GM12878 (cell line): ENCODE measurements around the gene FOXP1. TPM values are rescaled to one million over a fixed set of nuclear protein-coding genes. Genes with fewer than 3 reads are reported as not detected.

ENCODE experiments used
- ATAC-seq: fragments of 200-7000 bp; cut with Tn5 transposase; 3 replicates; pipeline ENCODE4 v1.9.1; 2020; ENCODE audit warnings: mild to moderate bottlenecking, moderate library complexity
- BruUV-seq: library from RNA; stranded (reverse); fragments of 400-500 nt; replicated peaks from 2 replicates; lab custom pipeline; 2021; lab: Mats Ljungman, UMichigan
- CTCF ChIA-PET: fragments of 300-600 bp; sonication (Branson Sonifier 250); formaldehyde crosslinking; extraction: SDS; loops from one replicate; lab custom pipeline; 2021; ENCODE audit warnings: inconsistent platforms; lab: Yijun Ruan, JAX
- POLR2A ChIA-PET: fragments of 350-600 bp; formaldehyde crosslinking; extraction: SDS; loops from one replicate; lab custom pipeline; 2021; ENCODE audit warnings: inconsistent platforms; lab: Charles Lee
- RAD21 ChIA-PET: fragments of 300-600 bp; sonication (Branson Sonifier 250); formaldehyde crosslinking; loops from one replicate; lab custom pipeline; 2023; ENCODE audit warnings: antibody characterized with exemption; ENCODE audit not compliant: unreplicated experiment; lab: Charles Lee
- SMC1A ChIA-PET: fragments of 300-600 bp; sonication (Branson Sonifier 250); formaldehyde crosslinking; loops from one replicate; lab custom pipeline; 2023; ENCODE audit not compliant: unreplicated experiment, uncharacterized antibody; lab: Charles Lee
- DNase-seq: peaks from one replicate; pipeline ENCODE4 v3.0.0-alpha.2; 2011; ENCODE audit warnings: low read depth, low spot score
- FAIRE-seq: peaks from 3 replicates; lab custom pipeline; 2011; peaks lifted over from hg19 to GRCh38; lab: Jason Lieb, UNC
- H2AFZ ChIP-seq: 2 replicates; pipeline ENCODE4 v1.6.0; 2011; ENCODE audit warnings: low read depth, low read length, control low read depth; ENCODE audit not compliant: control insufficient read depth
- H3K27ac ChIP-seq: 2 replicates; pipeline ENCODE4 v1.5.1; 2011; ENCODE audit warnings: control low read depth; ENCODE audit not compliant: control insufficient read depth, insufficient read depth
- H3K27me3 ChIP-seq, 2 experiments: replicated peaks in 1 of 2; 2 replicates each; pipeline versions ENCODE4 v1.6.0 to v1.6.1; 2011; ENCODE audit warnings: low read length in 1 of 2; ENCODE audit not compliant: control insufficient read depth in 2 of 2, insufficient read depth in 2 of 2
- H3K36me3 ChIP-seq, 2 experiments: 2 replicates each; pipeline ENCODE4 v1.5.1; 2011; ENCODE audit warnings: low read length in 1 of 2; ENCODE audit not compliant: control insufficient read depth in 2 of 2, insufficient read depth in 2 of 2
- H3K4me1 ChIP-seq: 2 replicates; pipeline ENCODE4 v1.6.1; 2011; ENCODE audit warnings: mild to moderate bottlenecking, low read length, moderate library complexity, mixed read lengths; ENCODE audit not compliant: control insufficient read depth, insufficient read depth
- H3K4me2 ChIP-seq: 2 replicates; pipeline ENCODE4 v1.6.0; 2011; ENCODE audit warnings: control low read depth; ENCODE audit not compliant: control insufficient read depth, insufficient read depth
- H3K4me3 ChIP-seq: fragments of 200-600 bp; sonication (generic); 2 replicates; pipeline ENCODE4 v1.5.1; 2016
- H3K79me2 ChIP-seq: 2 replicates; pipeline ENCODE4 v1.6.0; 2011; ENCODE audit warnings: low read length; ENCODE audit not compliant: control insufficient read depth, insufficient read depth
- H3K9ac ChIP-seq: 2 replicates; pipeline ENCODE4 v1.8.0; 2011; ENCODE audit warnings: low read length, control low read depth, mixed read lengths; ENCODE audit not compliant: control insufficient read depth, insufficient read depth
- H3K9me3 ChIP-seq: replicated peaks from 3 replicates; pipeline ENCODE4 v1.5.1; 2011; ENCODE audit warnings: mild to moderate bottlenecking, low read length; ENCODE audit not compliant: control insufficient read depth, insufficient read depth
- H4K20me1 ChIP-seq: 2 replicates; pipeline ENCODE4 v1.6.0; 2011; ENCODE audit not compliant: control insufficient read depth, insufficient read depth
- BCL11A ChIP-seq: IDR thresholded peaks from 2 replicates; pipeline ENCODE4 v1.6.1; 2011; ENCODE audit warnings: low read depth, low read length
- BCL3 ChIP-seq: IDR thresholded peaks from 2 replicates; pipeline ENCODE4 v1.6.1; 2011; ENCODE audit warnings: borderline replicate concordance, low read depth, mild to moderate bottlenecking, moderate library complexity, low read length; ENCODE audit not compliant: insufficient read depth, poor library complexity, severe bottlenecking
- CBX3 ChIP-seq: fragments of 200-600 bp; sonication (generic); IDR thresholded peaks from 2 replicates; pipeline ENCODE4 v1.6.1; 2016; ENCODE audit warnings: low read depth, borderline replicate concordance
- ESRRA ChIP-seq: IDR thresholded peaks from 2 replicates; pipeline ENCODE4 v1.6.1; 2012; ENCODE audit warnings: mild to moderate bottlenecking, low read length, improper control_type of control experiment
- HDGF ChIP-seq: fragments of 450-650 bp; IDR thresholded peaks from 2 replicates; pipeline ENCODE4 v1.6.1; 2016; ENCODE audit warnings: antibody characterized with exemption
- NRF1 ChIP-seq: conservative IDR thresholded peaks from 2 replicates; pipeline ENCODE4 v1.6.1; 2011; ENCODE audit warnings: mild to moderate bottlenecking, low read depth, low read length, improper control_type of control experiment
- PBX3 ChIP-seq: IDR thresholded peaks from 2 replicates; pipeline ENCODE4 v1.6.1; 2011; ENCODE audit warnings: mild to moderate bottlenecking, low read depth, low read length, moderate library complexity; ENCODE audit not compliant: insufficient replicate concordance
- PML ChIP-seq: IDR thresholded peaks from 2 replicates; pipeline ENCODE4 v1.6.1; 2012; ENCODE audit warnings: low read length, inconsistent platforms
- RCOR1 ChIP-seq: conservative IDR thresholded peaks from 2 replicates; pipeline ENCODE4 v1.6.1; 2012; ENCODE audit warnings: low read depth, low read length, improper control_type of control experiment
- RELA ChIP-seq: fragments of 450-650 bp; IDR thresholded peaks from 2 replicates; pipeline ENCODE4 v1.8.0; 2014; ENCODE audit warnings: borderline replicate concordance; ENCODE audit not compliant: partially characterized antibody
- RUNX3 ChIP-seq: IDR thresholded peaks from 2 replicates; pipeline ENCODE4 v1.6.1; 2012; ENCODE audit warnings: low read length, inconsistent platforms
- SMC3 ChIP-seq: IDR thresholded peaks from 2 replicates; pipeline ENCODE4 v1.6.1; 2011; ENCODE audit warnings: low read length, improper control_type of control experiment, borderline replicate concordance
- SPI1 ChIP-seq: IDR thresholded peaks from 2 replicates; pipeline ENCODE4 v1.6.1; 2011; ENCODE audit warnings: low read depth, mild to moderate bottlenecking, low read length, moderate library complexity, borderline replicate concordance; ENCODE audit not compliant: insufficient read depth
- STAT1 ChIP-seq: fragments of 450-650 bp; conservative IDR thresholded peaks from 2 replicates; pipeline ENCODE4 v1.6.1; 2014; ENCODE audit warnings: antibody characterized with exemption, mild to moderate bottlenecking
- STAT3 ChIP-seq: IDR thresholded peaks from 2 replicates; pipeline ENCODE4 v1.6.1; 2011; ENCODE audit warnings: low read depth, low read length, improper control_type of control experiment
- SUZ12 ChIP-seq: fragments of 200-600 bp; sonication (generic); IDR thresholded peaks from one replicate; pipeline ENCODE4 v1.6.1; 2018; ENCODE audit warnings: antibody characterized with exemption, mild to moderate bottlenecking; ENCODE audit not compliant: unreplicated experiment
- TARDBP ChIP-seq: IDR thresholded peaks from 2 replicates; pipeline ENCODE4 v1.6.1; 2016; ENCODE audit warnings: borderline replicate concordance
- TCF12 ChIP-seq: IDR thresholded peaks from 2 replicates; pipeline ENCODE4 v1.6.1; 2011; ENCODE audit warnings: low read depth, mild to moderate bottlenecking, low read length
- USF1 ChIP-seq: IDR thresholded peaks from 2 replicates; pipeline ENCODE4 v1.6.1; 2011; ENCODE audit warnings: borderline replicate concordance, low read depth, mild to moderate bottlenecking, moderate library complexity, mixed read lengths, low read length; ENCODE audit not compliant: insufficient read depth; ENCODE audit errors: extremely low read length
- WGBS: methylation state at CpG from one replicate; pipeline ENCODE4 v1.1.6; 2016; ENCODE audit warnings: low lambda C conversion rate; ENCODE audit not compliant: insufficient replicate concordance, insufficient coverage; ENCODE audit errors: missing lambda C conversion rate; 5-methylcytosine and 5-hydroxymethylcytosine counted together
- in situ Hi-C: fragments of 300-500 bp; cut with MboI; formaldehyde crosslinking; loops from 9 replicates; pipeline ENCODE4 v1.14.3; 2018; ENCODE audit warnings: mixed read lengths
- intact Hi-C: fragments of 100-400 bp; cut with micrococcal nuclease; formaldehyde crosslinking; loops from one replicate; pipeline ENCODE4 v1.14.2; 2022; ENCODE audit not compliant: unreplicated experiment
- polyA plus RNA-seq, 11 experiments: library from polyadenylated mRNA; depleted of rRNA in 4 of 11; unstranded in 6 of 11; stranded (reverse) in 5 of 11; fragments of >200 nt; fragmentation: Nextera tagmentation in 4 of 11; fragmentation: Illumina TruSeq in 1 of 11; extraction: Ambion mirVana in 4 of 11; extraction: Trizol in 1 of 11; gene quantifications; 1 replicate in 1 of 11; 2 replicates in 10 of 11; pipeline versions ENCODE4 v1.2.1 to v1.2.3, GENCODE V29; 2011 to 2016; ENCODE audit warnings: inconsistent platforms in 2 of 11, missing spikeins in 2 of 11, low read depth in 1 of 11
- total RNA-seq, 4 experiments: library from RNA; depleted of rRNA in 3 of 4; stranded (reverse); fragments of >200 nt in 3 of 4; fragmentation: Illumina TruSeq in 1 of 4; extraction: Trizol in 1 of 4; gene quantifications; 2 replicates each; pipeline versions ENCODE4 v1.2.1 to v1.2.3, GENCODE V29; 2013 to 2021
- TF ChIP-seq, protein P1 (sequence below): IDR thresholded peaks from 2 replicates; pipeline ENCODE4 v1.6.1; 2012; ENCODE audit warnings: low read depth, low read length, improper control_type of control experiment

The FOXP1 gene
- total and polyA plus RNA-seq, 10 of the 15 experiments (the other 5 are each of a cell fraction or from before 2014, with no cell fraction given) = 0.05 to 1.6 (median 0.20) TPM; not detected in 1

- ChIA-PET SMC1A (no interaction called here), POLR2A (no interaction called here), RAD21 (no interaction called here), CTCF (no interaction called here)
- no peak overlapping the region for H2AFZ ChIP-seq
- no peaks in the 10 kb centered on the region for H3K27me3 ChIP-seq
- DNase-seq (no peak), ATAC-seq (no peak), FAIRE-seq (no peak)
- no peak overlapping the region for H3K4me2 ChIP-seq
- WGBS = 53% methylated on average over 6 of the region's 6 CpGs
- H3K4me1 ChIP-seq = no peaks in the 10 kb centered on the region
- BruUV-seq = no TSS peak
- H3K9me3 ChIP-seq = no peaks in the 10 kb centered on the region
- no peak for TF ChIP-seq SPI1
- TF ChIP-seq TARDBP = no peak
- TF ChIP-seq STAT3 = no peak
- no peak for TF ChIP-seq RUNX3
- TF ChIP-seq NRF1 = no peak
- no peak for TF ChIP-seq SMC3
- TF ChIP-seq RCOR1 = no peak
- no peak for TF ChIP-seq STAT1
- TF ChIP-seq PML = no peak
- no peak for TF ChIP-seq CBX3
- TF ChIP-seq, protein P1, sequence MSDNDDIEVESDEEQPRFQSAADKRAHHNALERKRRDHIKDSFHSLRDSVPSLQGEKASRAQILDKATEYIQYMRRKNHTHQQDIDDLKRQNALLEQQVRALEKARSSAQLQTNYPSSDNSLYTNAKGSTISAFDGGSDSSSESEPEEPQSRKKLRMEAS = no peak
- no peak for TF ChIP-seq BCL11A
- no peak for TF ChIP-seq RELA
- TF ChIP-seq USF1 = no peak
- TF ChIP-seq ESRRA = no peak
- no peak for TF ChIP-seq PBX3
- TF ChIP-seq SUZ12 = no peak
- no peak for TF ChIP-seq TCF12
- TF ChIP-seq HDGF = no peak
- no peak for TF ChIP-seq BCL3
- intact Hi-C loops = no loop called here
- H3K9ac ChIP-seq = no peak overlapping the region
- in situ Hi-C loops = no loop called here
- H3K27ac ChIP-seq = no peak overlapping the region
- no peaks in the 10 kb centered on the region for H3K36me3 ChIP-seq
- H3K79me2 ChIP-seq = no peaks in the 10 kb centered on the region
- no peaks in the 10 kb centered on the region for H4K20me1 ChIP-seq
- no peak overlapping the region for H3K4me3 ChIP-seq
Observed at GRCh38 chr3:71026634-71027578, 556.6 kb downstream of the FOXP1 start.
